Hepatocyte (in vitro differentiated cells): ENCODE data around the gene PITPNC1. TPM values are rescaled to one million over a fixed set of nuclear protein-coding genes. Genes with fewer than 3 reads are reported as not detected.

Experiments
- DNase-seq: peaks from one replicate; pipeline ENCODE4 v3.0.0-alpha.2; 2016; ENCODE audit warnings: low spot score
- H2AFZ ChIP-seq: fragments of 200-600 bp; sonication (generic); 2 replicates; pipeline ENCODE4 v1.6.0; 2016; ENCODE audit warnings: antibody characterized with exemption, mild to moderate bottlenecking
- H3K27ac ChIP-seq: fragments of 200-600 bp; sonication (generic); 2 replicates; pipeline ENCODE4 v1.5.1; 2016; ENCODE audit warnings: mild to moderate bottlenecking
- H3K27me3 ChIP-seq: fragments of 200-600 bp; sonication (generic); 2 replicates; pipeline ENCODE4 v1.6.1; 2016
- H3K36me3 ChIP-seq: fragments of 200-600 bp; sonication (generic); replicated peaks from 2 replicates; pipeline ENCODE4 v1.5.1; 2016; ENCODE audit warnings: low read depth; ENCODE audit not compliant: insufficient read depth
- H3K4me1 ChIP-seq: fragments of 200-600 bp; sonication (generic); 2 replicates; pipeline ENCODE4 v1.5.1; 2016; ENCODE audit warnings: mild to moderate bottlenecking, moderate library complexity; ENCODE audit not compliant: insufficient read depth
- H3K4me2 ChIP-seq: fragments of 200-600 bp; sonication (generic); 2 replicates; pipeline ENCODE4 v1.6.0; 2016
- H3K4me3 ChIP-seq: fragments of 200-600 bp; sonication (generic); 2 replicates; pipeline ENCODE4 v1.5.1; 2016; ENCODE audit warnings: mild to moderate bottlenecking
- H3K79me2 ChIP-seq: fragments of 200-600 bp; sonication (generic); 2 replicates; pipeline ENCODE4 v1.6.0; 2017; ENCODE audit warnings: mild to moderate bottlenecking
- H3K9me2 ChIP-seq: fragments of 200-600 bp; sonication (generic); replicated peaks from 2 replicates; pipeline ENCODE4 v1.6.0; 2017; ENCODE audit warnings: mild to moderate bottlenecking; ENCODE audit not compliant: insufficient read depth
- H3K9me3 ChIP-seq: fragments of 200-600 bp; sonication (generic); 2 replicates; pipeline ENCODE4 v1.5.1; 2016; ENCODE audit warnings: low read depth, mild to moderate bottlenecking
- H4K20me1 ChIP-seq: fragments of 200-600 bp; sonication (generic); 2 replicates; pipeline ENCODE4 v1.6.0; 2016; ENCODE audit warnings: mild to moderate bottlenecking; ENCODE audit not compliant: insufficient read depth, poor library complexity, severe bottlenecking
- CTCF ChIP-seq: fragments of 200-600 bp; sonication (generic); IDR thresholded peaks from 2 replicates; pipeline ENCODE4 v1.5.1; 2016; ENCODE audit warnings: antibody characterized with exemption, mild to moderate bottlenecking; ENCODE audit not compliant: poor library complexity
- EZH2 ChIP-seq: fragments of 200-600 bp; sonication (generic); IDR thresholded peaks from 2 replicates; pipeline ENCODE4 v1.6.1; 2016; ENCODE audit warnings: antibody characterized with exemption, mild to moderate bottlenecking, borderline replicate concordance
- EZH2phosphoT487 ChIP-seq: fragments of 200-600 bp; sonication (generic); IDR thresholded peaks from one replicate; pipeline ENCODE4 v1.6.1; 2018; ENCODE audit warnings: antibody characterized with exemption, mild to moderate bottlenecking, low read depth, moderate library complexity; ENCODE audit not compliant: unreplicated experiment, severe bottlenecking
- WGBS: methylation state at CpG from one replicate; pipeline ENCODE4 v1.1.6; 2016; ENCODE audit warnings: low lambda C conversion rate; ENCODE audit errors: missing lambda C conversion rate; 5-methylcytosine and 5-hydroxymethylcytosine counted together
- polyA plus RNA-seq: library from polyadenylated mRNA; unstranded; fragments of >200 nt; fragmentation: Nextera tagmentation; extraction: Ambion mirVana; gene quantifications from 2 replicates; pipeline ENCODE4 v1.2.1, GENCODE V29; 2016
- total RNA-seq: library from RNA; depleted of rRNA; stranded (reverse); fragments of >200 nt; gene quantifications from 2 replicates; pipeline ENCODE4 v1.2.3, GENCODE V29; 2014

PITPNC1 gene
- total and polyA plus RNA-seq, 2 experiments from 2014 or later: 4.6 to 8.1 TPM

- H3K4me3 ChIP-seq: no peak overlapping the region
- no peak overlapping the region for H3K4me2 ChIP-seq
- no peak overlapping the region for H2AFZ ChIP-seq
- no peaks in the 10 kb centered on the region for H3K27me3 ChIP-seq
- H3K9me3 ChIP-seq: no peaks in the 10 kb centered on the region
- no peaks in the 10 kb centered on the region for H3K79me2 ChIP-seq
- H3K9me2 ChIP-seq: no peaks in the 10 kb centered on the region
- no peaks in the 10 kb centered on the region for H4K20me1 ChIP-seq
- no peak for DNase-seq
- H3K27ac ChIP-seq: no peak overlapping the region
- TF ChIP-seq CTCF (no peak), EZH2 (no peak), EZH2phosphoT487 (no peak)
- no peaks in the 10 kb centered on the region for H3K4me1 ChIP-seq
- 95% methylated on average over 7 of the region's 7 CpGs for WGBS
- H3K36me3 ChIP-seq: no peaks in the 10 kb centered on the region
These were observed 238.7 kb downstream of the PITPNC1 start for GRCh38 chr17:67615736-67616135.

- no peaks in the 10 kb centered on the region for H3K9me2 ChIP-seq
These were observed 240.3 kb downstream of the PITPNC1 start for GRCh38 chr17:67617304-67617899.

GRCh38 chr17:67619555-67619954 is 242.5 kb downstream of the PITPNC1 start:
- Histone ChIP-seq H3K9me2 (no peaks in the 10 kb centered on the region), H3K4me1 (no peaks in the 10 kb centered on the region), H2AFZ (no peak overlapping the region), H3K4me3 (no peak overlapping the region), H3K79me2 (no peaks in the 10 kb centered on the region), H3K9me3 (no peaks in the 10 kb centered on the region), H4K20me1 (no peaks in the 10 kb centered on the region), H3K27me3 (no peaks in the 10 kb centered on the region), H3K27ac (no peak overlapping the region), H3K36me3 (no peaks in the 10 kb centered on the region), H3K4me2 (no peak overlapping the region)
- no peak for DNase-seq
- WGBS: 93% methylated on average over 9 of the region's 9 CpGs
- no peak for TF ChIP-seq EZH2
- no peak for TF ChIP-seq CTCF
- no peak for TF ChIP-seq EZH2phosphoT487

More at GRCh38 chr17:67617304-67617899, 240.3 kb downstream of the PITPNC1 start:
- Histone ChIP-seq H3K27me3 (no peaks in the 10 kb centered on the region), H3K36me3 (no peaks in the 10 kb centered on the region), H3K79me2 (no peaks in the 10 kb centered on the region), H3K4me2 (no peak overlapping the region), H2AFZ (no peak overlapping the region), H3K4me1 (no peaks in the 10 kb centered on the region), H3K9me3 (no peaks in the 10 kb centered on the region), H3K4me3 (no peak overlapping the region), H3K27ac (no peak overlapping the region), H4K20me1 (no peaks in the 10 kb centered on the region)
- no peak for DNase-seq
- 90% methylated on average over 4 of the region's 4 CpGs for WGBS
- TF ChIP-seq EZH2 (no peak), EZH2phosphoT487 (no peak), CTCF (no peak)

- Histone ChIP-seq H3K4me2 (no peak overlapping the region), H3K4me3 (no peak overlapping the region), H3K4me1 (no peaks in the 10 kb centered on the region), H3K27me3 (no peaks in the 10 kb centered on the region), H3K36me3 (no peaks in the 10 kb centered on the region), H3K27ac (no peak overlapping the region), H3K9me3 (no peaks in the 10 kb centered on the region), H4K20me1 (no peaks in the 10 kb centered on the region), H3K9me2 (no peaks in the 10 kb centered on the region), H2AFZ (no peak overlapping the region), H3K79me2 (no peaks in the 10 kb centered on the region)
- DNase-seq: no peak
- 97% methylated on average over 8 of the region's 8 CpGs for WGBS
- TF ChIP-seq EZH2phosphoT487 (no peak), EZH2 (no peak), CTCF (no peak)
These were observed 243.0 kb downstream of the PITPNC1 start for GRCh38 chr17:67620088-67620487.
